Gastrocnemius medialis (tissue), 4 donors: ENCODE results near the gene FCRL2. TPM values are rescaled to one million over a fixed set of nuclear protein-coding genes. Genes with fewer than 3 reads are reported as not detected.

Source experiments
- ATAC-seq, 2 donors: fragments of 150-250 bp; one replicate each; pipeline ENCODE4 v1.9.1; 2016
- DNase-seq, 2 donors: peaks; one replicate each; pipeline ENCODE4 v3.0.0-alpha.2; 2019
- H3K27ac ChIP-seq, 4 donors: fragments of 200-600 bp; sonication (generic); 1 replicate in 1 of 4; 2 replicates in 3 of 4; pipeline ENCODE4 v1.5.1; 2016 to 2018; ENCODE audit warnings: mild to moderate bottlenecking in 2 of 4, moderate library complexity in 1 of 4
- H3K27me3 ChIP-seq, 3 donors: fragments of 200-600 bp; sonication (generic) in 2 of 3; 1 replicate in 1 of 3; 2 replicates in 2 of 3; pipeline versions ENCODE4 v1.5.1 to v1.6.0; 2016 to 2019; ENCODE audit warnings: mild to moderate bottlenecking in 1 of 3, moderate library complexity in 1 of 3
- H3K36me3 ChIP-seq, 2 donors: fragments of 200-600 bp; sonication (generic) in 1 of 2; one replicate each; pipeline ENCODE4 v1.5.1; 2017 to 2018
- H3K4me1 ChIP-seq, 2 donors: fragments of 200-600 bp; sonication (generic) in 1 of 2; one replicate each; pipeline ENCODE4 v1.5.1; 2016 to 2017; ENCODE audit warnings: mild to moderate bottlenecking in 2 of 2
- H3K4me3 ChIP-seq, 4 donors: fragments of 200-600 bp; sonication (generic) in 3 of 4; 1 replicate in 1 of 4; 2 replicates in 3 of 4; pipeline ENCODE4 v1.5.1; 2016 to 2019; ENCODE audit warnings: mild to moderate bottlenecking in 2 of 4
- H3K9me3 ChIP-seq, 3 donors: fragments of 200-600 bp; sonication (generic) in 2 of 3; 1 replicate in 1 of 3; 2 replicates in 2 of 3; pipeline ENCODE4 v1.5.1; 2016 to 2019
- POLR2A ChIP-seq, 2 donors: fragments of 450-650 bp; IDR thresholded peaks; one replicate each; pipeline ENCODE4 v1.6.1; 2017; ENCODE audit warnings: antibody characterized with exemption in 2 of 2, mild to moderate bottlenecking in 2 of 2, moderate library complexity in 2 of 2
- in situ Hi-C, 4 donors: fragments of 200-750 bp; cut with MboI; loops; one replicate each; pipeline versions ENCODE4 v1.15.0 to v1.8.0; 2017; ENCODE audit warnings: low sequenced_read_pairs in 4 of 4
- intact Hi-C: fragments of 100-400 bp; cut with DNase I; formaldehyde crosslinking; loops from one replicate; pipeline ENCODE4 v1.15.1; 2023; ENCODE audit warnings: low total_unique reads
- total RNA-seq, 4 donors: library from RNA; depleted of rRNA; stranded (reverse); fragments of >200 nt; gene quantifications; one replicate each; pipeline versions ENCODE4 v1.1.0 to v1.2.3, GENCODE V29; 2016
- TF ChIP-seq, protein P1 (sequence below), 5 experiments: fragments of 450-650 bp in 3 of 5; fragments of 200-600 bp in 2 of 5; sonication (generic) in 2 of 5; IDR thresholded peaks in 4 of 5; conservative IDR thresholded peaks in 1 of 5; 1 replicate in 4 of 5; 2 replicates in 1 of 5; pipeline ENCODE4 v1.5.1; 2016 to 2019; ENCODE audit warnings: antibody characterized with exemption in 5 of 5, mild to moderate bottlenecking in 3 of 5, moderate library complexity in 3 of 5

Gene FCRL2
- total RNA-seq, 4 donors from 2014 or later, result 0.19 TPM; not detected in 3

DNA sequence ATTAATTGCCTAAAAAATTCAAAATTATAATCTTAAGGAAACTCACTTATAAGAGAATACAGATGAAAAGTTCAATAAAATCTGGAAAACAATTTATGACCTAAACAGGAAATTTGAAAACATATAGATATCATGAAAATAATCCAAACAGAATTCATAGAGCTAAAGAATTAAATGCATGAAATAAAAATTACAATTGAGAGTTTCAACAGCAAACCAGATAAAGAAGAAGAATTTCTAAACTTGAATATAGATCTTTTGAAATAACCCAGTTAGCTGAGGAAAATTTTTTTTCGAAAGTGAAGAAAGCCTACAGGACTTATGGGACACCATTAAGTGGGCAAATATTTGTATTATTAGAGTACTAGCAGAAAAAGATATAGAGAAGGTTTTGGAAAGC lies 36.3 kb upstream of the FCRL2 start:
- Histone ChIP-seq H3K27me3 (no peaks in the 10 kb centered on the region), H3K9me3 (peaks cover 0 to 5% (median 0%) of the 10 kb centered on the region in 3 donors), H3K4me1 (no peaks in the 10 kb centered on the region), H3K4me3 (no peak overlapping the region), H3K36me3 (no peaks in the 10 kb centered on the region), H3K27ac (no peak overlapping the region)
- in situ Hi-C loops (no loop called here), intact Hi-C loops (no loop called here)
- ATAC-seq (no peak), DNase-seq (no peak)
- TF ChIP-seq, protein P1, sequence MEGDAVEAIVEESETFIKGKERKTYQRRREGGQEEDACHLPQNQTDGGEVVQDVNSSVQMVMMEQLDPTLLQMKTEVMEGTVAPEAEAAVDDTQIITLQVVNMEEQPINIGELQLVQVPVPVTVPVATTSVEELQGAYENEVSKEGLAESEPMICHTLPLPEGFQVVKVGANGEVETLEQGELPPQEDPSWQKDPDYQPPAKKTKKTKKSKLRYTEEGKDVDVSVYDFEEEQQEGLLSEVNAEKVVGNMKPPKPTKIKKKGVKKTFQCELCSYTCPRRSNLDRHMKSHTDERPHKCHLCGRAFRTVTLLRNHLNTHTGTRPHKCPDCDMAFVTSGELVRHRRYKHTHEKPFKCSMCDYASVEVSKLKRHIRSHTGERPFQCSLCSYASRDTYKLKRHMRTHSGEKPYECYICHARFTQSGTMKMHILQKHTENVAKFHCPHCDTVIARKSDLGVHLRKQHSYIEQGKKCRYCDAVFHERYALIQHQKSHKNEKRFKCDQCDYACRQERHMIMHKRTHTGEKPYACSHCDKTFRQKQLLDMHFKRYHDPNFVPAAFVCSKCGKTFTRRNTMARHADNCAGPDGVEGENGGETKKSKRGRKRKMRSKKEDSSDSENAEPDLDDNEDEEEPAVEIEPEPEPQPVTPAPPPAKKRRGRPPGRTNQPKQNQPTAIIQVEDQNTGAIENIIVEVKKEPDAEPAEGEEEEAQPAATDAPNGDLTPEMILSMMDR (IDR thresholded peaks at IDR 0.05 in 4 of 5, conservative IDR thresholded peaks at IDR 0.05 in 1 of 5), result no peak
- TF ChIP-seq POLR2A (IDR thresholded peaks at IDR 0.05), result no peak

DNA sequence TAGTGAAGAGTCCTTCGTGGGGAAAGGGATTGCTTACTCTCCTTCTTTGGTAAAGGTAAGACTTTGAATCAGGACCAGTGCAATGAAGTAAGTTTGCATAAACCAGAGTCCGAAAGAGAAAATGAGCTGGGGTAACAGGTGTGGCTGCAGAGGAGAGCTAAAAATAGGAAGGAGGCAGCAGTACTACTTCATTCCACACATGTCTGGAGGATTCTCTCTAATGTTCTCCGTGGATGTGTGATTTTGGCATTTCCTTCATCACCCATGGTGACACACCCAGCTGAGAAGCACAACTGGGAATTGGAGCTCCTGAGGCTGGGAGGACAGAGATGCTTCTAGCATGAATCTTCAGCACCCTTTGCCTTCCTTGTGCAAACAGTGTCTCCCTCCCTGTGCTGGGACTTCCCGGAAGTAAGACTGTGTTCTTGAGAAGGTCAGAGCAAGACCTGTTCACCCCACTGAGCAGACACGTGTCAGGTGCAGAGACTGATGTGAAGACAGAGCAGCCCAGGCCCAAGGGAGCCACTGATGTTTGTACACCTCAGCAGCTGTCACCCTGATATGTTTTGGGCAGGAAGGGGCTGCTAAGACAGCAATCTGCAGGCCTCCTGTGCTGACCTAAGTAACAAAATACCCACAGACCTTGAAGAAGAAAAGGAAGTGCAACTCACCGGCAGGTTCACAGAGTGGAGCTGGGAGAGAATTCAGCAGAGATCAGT lies 29.7 kb upstream of the FCRL2 start:
- TF ChIP-seq POLR2A (IDR thresholded peaks at IDR 0.05), result no peak
- TF ChIP-seq, protein P1 (IDR thresholded peaks at IDR 0.05 in 4 of 5, conservative IDR thresholded peaks at IDR 0.05 in 1 of 5), result no peak
- Histone ChIP-seq H3K4me1 (no peaks in the 10 kb centered on the region), H3K27me3 (no peaks in the 10 kb centered on the region), H3K4me3 (no peak overlapping the region), H3K27ac (no peak overlapping the region), H3K9me3 (no peaks in the 10 kb centered on the region), H3K36me3 (no peaks in the 10 kb centered on the region)
- no peak for DNase-seq
- ATAC-seq, result no peak
- in situ Hi-C loops, result no loop called here
- intact Hi-C loops, result no loop called here

DNA sequence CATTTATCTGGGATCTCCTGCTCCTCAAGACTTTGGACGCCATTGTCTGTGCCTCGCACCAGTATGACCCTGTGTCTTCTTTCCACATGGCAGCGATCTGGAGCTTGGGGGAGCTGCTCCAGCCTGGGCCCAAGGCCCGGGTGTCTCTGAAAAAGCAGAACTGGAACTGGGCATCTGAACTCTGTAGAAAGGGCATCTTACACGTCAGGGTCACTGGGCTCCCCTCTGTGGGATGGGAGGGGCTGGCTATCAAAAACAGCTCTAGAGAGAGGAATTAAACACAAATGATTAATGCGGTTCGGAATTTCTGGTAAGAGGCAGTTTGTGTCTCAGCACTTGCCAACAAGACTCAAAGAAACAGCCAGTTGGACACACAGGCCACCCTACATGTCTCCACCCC lies 26.9 kb upstream of the FCRL2 start:
- H3K4me3 ChIP-seq, result no peak overlapping the region
- no peak overlapping the region for H3K27ac ChIP-seq
- intact Hi-C loops (no loop called here), in situ Hi-C loops (no loop called here)
- H3K36me3 ChIP-seq, result no peaks in the 10 kb centered on the region
- no peaks in the 10 kb centered on the region for H3K4me1 ChIP-seq
- H3K9me3 ChIP-seq, result no peaks in the 10 kb centered on the region
- no peaks in the 10 kb centered on the region for H3K27me3 ChIP-seq
- ATAC-seq (no peak), DNase-seq (peak in 1 of 2 donors; percentile 13)
- TF ChIP-seq, protein P1 (IDR thresholded peaks at IDR 0.05 in 4 of 5, conservative IDR thresholded peaks at IDR 0.05 in 1 of 5), result no peak
- no peak for TF ChIP-seq POLR2A (IDR thresholded peaks at IDR 0.05)

DNA sequence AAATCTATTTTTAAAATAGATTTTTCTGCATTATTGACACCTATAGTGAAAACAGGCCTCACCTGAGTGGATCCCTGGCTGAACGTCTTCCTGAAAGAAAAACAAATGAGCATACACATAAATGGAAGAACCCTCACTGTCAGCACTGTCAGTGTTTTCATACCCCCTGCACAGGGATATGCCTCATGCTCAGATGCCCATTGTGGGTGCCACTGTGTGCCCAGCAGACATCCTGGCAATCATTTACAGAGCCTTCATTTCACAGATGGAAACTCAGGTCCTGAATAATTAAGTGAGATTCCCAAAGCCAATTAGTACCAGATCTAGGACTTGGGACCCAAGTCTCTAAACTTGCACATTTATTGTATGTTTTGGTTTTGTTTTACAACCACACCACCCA lies 23.1 kb upstream of the FCRL2 start:
- H3K36me3 ChIP-seq, result no peaks in the 10 kb centered on the region
- intact Hi-C loops, result no loop called here
- H3K4me1 ChIP-seq, result no peaks in the 10 kb centered on the region
- no peak overlapping the region for H3K4me3 ChIP-seq
- H3K9me3 ChIP-seq, result no peaks in the 10 kb centered on the region
- no peak for TF ChIP-seq POLR2A (IDR thresholded peaks at IDR 0.05)
- H3K27me3 ChIP-seq, result no peaks in the 10 kb centered on the region
- H3K27ac ChIP-seq, result no peak overlapping the region
- in situ Hi-C loops, result no loop called here
- no peak for DNase-seq
- ATAC-seq, result no peak

DNA sequence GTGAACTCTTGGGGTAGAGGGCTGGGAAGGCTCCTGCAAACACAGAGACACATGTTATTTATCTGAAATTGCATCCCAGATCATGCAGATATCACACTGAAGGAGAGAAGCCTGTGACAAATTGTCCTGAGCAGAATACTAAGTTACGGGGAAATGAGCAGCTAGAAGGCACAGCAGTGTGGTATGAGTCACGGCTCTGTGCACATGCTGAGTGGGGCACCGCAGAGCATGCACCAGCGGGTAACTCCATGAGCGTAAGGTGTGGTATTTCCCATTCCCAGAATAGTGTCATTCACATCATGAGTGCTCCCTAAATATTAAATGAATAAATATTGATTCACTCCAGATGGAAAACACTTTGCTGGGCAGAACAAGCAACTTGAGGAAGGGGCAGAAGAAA lies 21.3 kb upstream of the FCRL2 start:
- Histone ChIP-seq H3K4me1 (no peaks in the 10 kb centered on the region), H3K36me3 (no peaks in the 10 kb centered on the region), H3K9me3 (peaks cover 0 to 2% (median 0%) of the 10 kb centered on the region in 3 donors), H3K27me3 (no peaks in the 10 kb centered on the region), H3K27ac (no peak overlapping the region), H3K4me3 (no peak overlapping the region)
- intact Hi-C loops (no loop called here), in situ Hi-C loops (no loop called here)
- TF ChIP-seq, protein P1 (IDR thresholded peaks at IDR 0.05 in 4 of 5, conservative IDR thresholded peaks at IDR 0.05 in 1 of 5), result no peak
- TF ChIP-seq POLR2A (IDR thresholded peaks at IDR 0.05), result no peak
- no peak for ATAC-seq
- no peak for DNase-seq
